Subcutaneous abdominal adipose tissue (tissue), 5 donors: ENCODE data around the gene RNF144B.

Source experiments
- H3K27ac ChIP-seq: one replicate; pipeline ENCODE4 v1.7.0; 2013; ENCODE audit warnings: low read depth, mild to moderate bottlenecking, inconsistent platforms, low read length, moderate library complexity
- H3K27me3 ChIP-seq, 5 donors: one replicate each; pipeline ENCODE4 v1.7.0; 2013; ENCODE audit warnings: low read length in 5 of 5, inconsistent platforms in 1 of 5; ENCODE audit not compliant: control insufficient read depth in 5 of 5, insufficient read depth in 4 of 5
- H3K36me3 ChIP-seq, 5 donors: one replicate each; pipeline ENCODE4 v1.7.0; 2013; ENCODE audit warnings: low read length in 5 of 5; ENCODE audit not compliant: control insufficient read depth in 5 of 5, insufficient read depth in 5 of 5
- H3K4me1 ChIP-seq, 5 donors: one replicate each; pipeline ENCODE4 v1.7.0; 2013; ENCODE audit warnings: low read length in 5 of 5, mild to moderate bottlenecking in 3 of 5, moderate library complexity in 1 of 5; ENCODE audit not compliant: control insufficient read depth in 5 of 5, insufficient read depth in 5 of 5
- H3K4me3 ChIP-seq, 5 donors: one replicate each; pipeline ENCODE4 v1.7.0; 2013; ENCODE audit warnings: low read length in 5 of 5, low read depth in 1 of 5
- H3K9ac ChIP-seq, 5 donors: one replicate each; pipeline ENCODE4 v1.7.0; 2013; ENCODE audit warnings: low read length in 5 of 5, mild to moderate bottlenecking in 4 of 5, moderate library complexity in 3 of 5
- H3K9me3 ChIP-seq, 5 donors: one replicate each; pipeline ENCODE4 v1.7.0; 2013; ENCODE audit warnings: low read length in 5 of 5; ENCODE audit not compliant: control insufficient read depth in 5 of 5
- donor health status: healthy.
- donor health status: healthy.
- donor health status: healthy.
- donor health status: healthy.
- donor health status: healthy.

The RNF144B gene

DNA sequence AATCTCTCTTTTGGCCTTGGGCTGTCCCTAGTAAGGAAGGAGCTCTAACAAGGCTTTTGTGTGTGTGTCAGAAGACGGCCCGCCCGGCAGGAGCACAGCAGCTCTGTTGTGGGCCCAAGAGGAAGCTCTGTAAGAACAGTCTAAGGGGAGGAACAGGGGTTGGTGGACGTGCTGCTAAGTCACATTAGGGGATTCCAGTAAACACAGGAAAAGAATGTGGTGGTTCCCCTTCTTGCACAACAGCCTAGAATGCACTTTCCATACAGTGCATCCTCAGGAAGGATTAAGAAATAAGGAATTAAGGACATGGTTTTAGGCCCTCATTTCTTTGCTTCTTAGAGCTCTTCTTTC lies 114.5 kb downstream of the RNF144B start:
- no peak overlapping the region for H3K4me3 ChIP-seq
- peaks cover 2 to 21% (median 5%) of the 10 kb centered on the region in 5 donors for H3K4me1 ChIP-seq
- no peaks in the 10 kb centered on the region for H3K36me3 ChIP-seq
- no peak overlapping the region for H3K27ac ChIP-seq
- H3K9ac ChIP-seq: no peak overlapping the region
- H3K27me3 ChIP-seq: no peaks in the 10 kb centered on the region
- H3K9me3 ChIP-seq: no peaks in the 10 kb centered on the region

GRCh38 chr6:18503206-18503592 lies 116.0 kb downstream of the RNF144B start:
- peak overlapping the region; percentile 42 for H3K27ac ChIP-seq
- H3K4me3 ChIP-seq: peak overlapping the region in 4 of 5 donors; percentile 60 to 69 (median 64)
- no peaks in the 10 kb centered on the region for H3K27me3 ChIP-seq
- H3K9me3 ChIP-seq: no peaks in the 10 kb centered on the region
- H3K9ac ChIP-seq: peak overlapping the region in 2 of 5 donors; percentile 64 to 66
- no peaks in the 10 kb centered on the region for H3K36me3 ChIP-seq
- H3K4me1 ChIP-seq: peaks cover 2 to 29% (median 15%) of the 10 kb centered on the region in 5 donors

- H3K27ac ChIP-seq: peak overlapping the region; percentile 42
- no peaks in the 10 kb centered on the region for H3K9me3 ChIP-seq
- H3K4me1 ChIP-seq: peaks cover 2 to 30% (median 18%) of the 10 kb centered on the region in 5 donors
- H3K9ac ChIP-seq: peak overlapping the region in 3 of 5 donors; percentile 4 to 66 (median 64)
- H3K36me3 ChIP-seq: no peaks in the 10 kb centered on the region
- H3K27me3 ChIP-seq: no peaks in the 10 kb centered on the region
- peak overlapping the region; percentile 57 to 69 (median 60) for H3K4me3 ChIP-seq
These were observed 116.6 kb downstream of the RNF144B start for GRCh38 chr6:18503593-18504231.

- Histone ChIP-seq H3K9me3 (no peaks in the 10 kb centered on the region), H3K4me1 (peaks cover 2 to 30% (median 18%) of the 10 kb centered on the region in 5 donors), H3K27me3 (no peaks in the 10 kb centered on the region), H3K9ac (peak overlapping the region in 1 of 5 donors; percentile 66), H3K4me3 (peak overlapping the region; percentile 57 to 69 (median 60)), H3K36me3 (no peaks in the 10 kb centered on the region), H3K27ac (peak overlapping the region; percentile 42)
These were observed 117.1 kb downstream of the RNF144B start for GRCh38 chr6:18504232-18504596.

DNA sequence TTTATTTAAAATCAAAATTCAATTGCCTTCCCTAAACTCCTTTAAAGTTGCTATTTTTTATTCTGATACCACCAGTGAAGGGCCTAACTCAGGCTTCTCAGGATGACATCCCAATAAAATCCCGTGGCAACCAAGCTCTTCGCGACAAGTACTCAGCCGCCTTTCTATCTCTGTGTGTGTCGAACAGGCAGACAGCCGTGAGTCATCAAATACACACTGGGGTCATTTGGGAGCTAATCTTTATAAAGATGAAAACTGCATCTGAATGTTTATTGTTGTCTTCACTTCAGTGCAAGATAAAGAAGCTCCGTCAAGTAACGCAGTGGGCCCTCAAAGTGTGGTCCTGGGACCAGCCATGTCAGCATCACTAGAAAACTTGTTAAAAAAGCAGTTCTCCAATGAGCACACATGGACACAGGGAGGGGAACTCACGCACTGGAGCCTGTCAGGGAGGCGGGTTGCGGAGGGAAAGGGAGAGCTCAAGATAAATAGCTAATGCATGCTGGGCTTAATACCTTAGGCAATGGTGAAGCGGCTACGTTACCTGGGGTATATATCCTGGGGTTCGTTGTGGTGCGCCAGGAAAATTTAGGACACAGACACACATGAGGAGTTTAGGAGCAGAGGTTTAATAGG lies 119.3 kb downstream of the RNF144B start:
- Histone ChIP-seq H3K4me3 (no peak overlapping the region), H3K36me3 (no peaks in the 10 kb centered on the region), H3K4me1 (peaks cover 3 to 39% (median 24%) of the 10 kb centered on the region in 5 donors), H3K27me3 (no peaks in the 10 kb centered on the region), H3K27ac (no peak overlapping the region), H3K9ac (no peak overlapping the region), H3K9me3 (no peaks in the 10 kb centered on the region)

GRCh38 chr6:18507018-18507415 lies 119.9 kb downstream of the RNF144B start:
- H3K27ac ChIP-seq: no peak overlapping the region
- H3K4me3 ChIP-seq: no peak overlapping the region
- no peaks in the 10 kb centered on the region for H3K36me3 ChIP-seq
- no peaks in the 10 kb centered on the region for H3K27me3 ChIP-seq
- H3K4me1 ChIP-seq: peaks cover 2 to 41% (median 19%) of the 10 kb centered on the region in 5 donors
- no peaks in the 10 kb centered on the region for H3K9me3 ChIP-seq
- peak overlapping the region in 1 of 5 donors; percentile 1 for H3K9ac ChIP-seq

- Histone ChIP-seq H3K4me3 (no peak overlapping the region), H3K9ac (peak overlapping the region in 2 of 5 donors; percentile 15 to 31), H3K9me3 (no peaks in the 10 kb centered on the region), H3K27ac (peak overlapping the region; percentile 80), H3K4me1 (peaks cover 2 to 43% (median 17%) of the 10 kb centered on the region in 5 donors), H3K36me3 (no peaks in the 10 kb centered on the region), H3K27me3 (no peaks in the 10 kb centered on the region)
These were observed 120.4 kb downstream of the RNF144B start for GRCh38 chr6:18507561-18507960.

DNA sequence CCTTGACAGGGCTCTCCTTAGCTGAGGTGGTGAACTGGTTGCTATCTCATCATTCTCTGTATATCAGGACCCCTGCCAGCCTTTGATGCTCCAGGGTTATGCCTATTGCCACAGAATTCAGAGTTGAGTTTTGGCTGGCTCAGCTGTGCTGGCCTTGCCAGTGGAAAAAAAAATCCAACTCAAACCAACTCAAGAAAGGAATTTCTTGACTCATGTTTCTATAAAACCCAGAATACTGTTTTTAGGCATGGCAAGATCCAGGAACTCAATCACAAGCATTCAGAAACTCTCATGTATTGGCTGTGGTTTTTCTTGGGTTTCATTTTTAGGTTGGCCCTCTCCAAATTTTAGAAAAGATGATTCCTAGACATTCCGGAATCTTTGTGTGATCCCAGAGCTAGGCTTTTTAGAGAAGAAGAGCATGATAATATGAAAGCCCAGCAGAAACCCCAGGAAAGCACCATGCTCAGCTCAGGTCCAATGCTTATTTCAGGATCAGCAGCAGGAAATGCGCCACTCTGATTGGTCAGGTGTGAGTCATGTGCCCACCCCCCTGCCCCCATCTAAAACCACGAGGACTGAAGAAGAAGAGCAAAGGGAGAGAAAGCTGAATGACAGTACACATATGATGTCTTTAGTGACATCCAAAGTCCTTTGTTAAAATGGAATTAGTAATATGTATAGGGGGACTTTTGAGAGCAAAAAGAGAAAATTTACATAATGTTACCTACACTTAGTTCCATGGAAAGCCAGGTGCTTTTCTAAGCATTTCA lies 122.9 kb downstream of the RNF144B start:
- Histone ChIP-seq H3K36me3 (no peaks in the 10 kb centered on the region), H3K27ac (peak overlapping the region; percentile 66), H3K9me3 (no peaks in the 10 kb centered on the region), H3K4me3 (no peak overlapping the region), H3K27me3 (no peaks in the 10 kb centered on the region), H3K9ac (peak overlapping the region in 2 of 5 donors; percentile 27 to 29), H3K4me1 (peaks cover 2 to 42% (median 13%) of the 10 kb centered on the region in 5 donors)

GRCh38 chr6:18510644-18511033 lies 123.5 kb downstream of the RNF144B start:
- Histone ChIP-seq H3K27ac (peak overlapping the region; percentile 66), H3K9ac (peak overlapping the region in 1 of 5 donors; percentile 29), H3K4me3 (no peak overlapping the region), H3K4me1 (peaks cover 2 to 42% (median 13%) of the 10 kb centered on the region in 5 donors), H3K9me3 (no peaks in the 10 kb centered on the region), H3K36me3 (no peaks in the 10 kb centered on the region), H3K27me3 (no peaks in the 10 kb centered on the region)

GRCh38 chr6:18511211-18511610 lies 124.1 kb downstream of the RNF144B start:
- Histone ChIP-seq H3K27ac (no peak overlapping the region), H3K9ac (no peak overlapping the region), H3K36me3 (no peaks in the 10 kb centered on the region), H3K4me3 (no peak overlapping the region), H3K4me1 (peaks cover 2 to 42% (median 13%) of the 10 kb centered on the region in 5 donors), H3K9me3 (no peaks in the 10 kb centered on the region), H3K27me3 (no peaks in the 10 kb centered on the region)
